MM.1S (cell line): ENCODE measurements around the gene SCGB1A1.

ENCODE experiments used
- CTCF ChIP-seq: fragments of 300-600 bp; sonication (generic); IDR thresholded peaks from 2 replicates; pipeline ENCODE4 v1.5.1; 2016; ENCODE audit warnings: antibody characterized with exemption, low read length, mixed read lengths
- EZH2 ChIP-seq: fragments of 300-600 bp; sonication (generic); optimal IDR thresholded peaks from 2 replicates; pipeline ENCODE3; 2017; ENCODE audit warnings: low read depth, mild to moderate bottlenecking, antibody characterized with exemption, low read length, mixed read lengths
- EZH2phosphoT487 ChIP-seq: fragments of 300-600 bp; sonication (generic); IDR thresholded peaks from 2 replicates; pipeline ENCODE4 v1.6.1; 2018; ENCODE audit warnings: antibody characterized with exemption, low read length

GRCh38 chr11:62456630-62457029 is 37.8 kb downstream of the SCGB1A1 start:
- no peak for TF ChIP-seq EZH2
- no peak for TF ChIP-seq CTCF
- no peak for TF ChIP-seq EZH2phosphoT487
